Measurements from ENCODE around the gene ADAMTS2. TPM values are rescaled to one million over a fixed set of nuclear protein-coding genes. Genes with fewer than 3 reads are reported as not detected.

The ADAMTS2 gene
- total RNA-seq, 1 experiment from 2014 or later = not detected

DNA sequence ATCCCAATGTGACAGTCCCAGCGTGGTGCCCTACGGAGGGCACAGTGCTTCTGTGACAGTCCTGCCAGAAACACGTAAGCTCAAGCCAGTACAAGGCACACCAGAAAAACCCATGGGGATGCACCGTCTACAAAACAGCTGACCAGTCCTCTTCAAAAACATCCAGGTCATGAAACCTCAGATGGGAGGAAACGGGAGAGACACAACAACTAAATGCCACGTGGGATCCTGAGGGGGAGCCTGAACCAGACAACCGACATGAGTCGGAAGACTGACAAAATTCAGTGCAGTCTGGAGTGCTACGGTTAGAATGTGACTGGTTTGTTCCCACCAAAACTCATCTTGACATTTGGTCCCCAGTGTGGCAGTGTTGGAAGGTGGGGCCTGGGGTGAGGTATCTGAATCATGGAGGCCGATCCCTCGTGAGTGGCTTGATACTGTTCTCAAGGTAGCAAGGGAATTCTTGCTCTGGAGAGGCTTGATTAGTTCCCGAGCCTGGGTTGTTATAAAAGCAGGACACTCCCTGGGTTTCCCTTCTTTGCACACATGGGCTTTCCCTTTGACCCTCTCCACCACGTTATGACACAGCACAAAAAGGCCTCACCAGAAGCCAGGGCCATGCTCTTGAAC lies 55.4 kb downstream of the ADAMTS2 start:
- intact Hi-C loops (cut with micrococcal nuclease; ENCODE audit: unreplicated experiment) = no loop called here
- H3K36me3 Mint-ChIP-seq (ENCODE audit: insufficient read depth, unreplicated experiment) = no peaks in the 10 kb centered on the region
- peaks cover 10% of the 10 kb centered on the region for H3K27me3 Mint-ChIP-seq (ENCODE audit: unreplicated experiment)
- CTCF ChIA-PET = no interaction called here
- no peak for DNase-seq
- TF ChIP-seq, protein P1, sequence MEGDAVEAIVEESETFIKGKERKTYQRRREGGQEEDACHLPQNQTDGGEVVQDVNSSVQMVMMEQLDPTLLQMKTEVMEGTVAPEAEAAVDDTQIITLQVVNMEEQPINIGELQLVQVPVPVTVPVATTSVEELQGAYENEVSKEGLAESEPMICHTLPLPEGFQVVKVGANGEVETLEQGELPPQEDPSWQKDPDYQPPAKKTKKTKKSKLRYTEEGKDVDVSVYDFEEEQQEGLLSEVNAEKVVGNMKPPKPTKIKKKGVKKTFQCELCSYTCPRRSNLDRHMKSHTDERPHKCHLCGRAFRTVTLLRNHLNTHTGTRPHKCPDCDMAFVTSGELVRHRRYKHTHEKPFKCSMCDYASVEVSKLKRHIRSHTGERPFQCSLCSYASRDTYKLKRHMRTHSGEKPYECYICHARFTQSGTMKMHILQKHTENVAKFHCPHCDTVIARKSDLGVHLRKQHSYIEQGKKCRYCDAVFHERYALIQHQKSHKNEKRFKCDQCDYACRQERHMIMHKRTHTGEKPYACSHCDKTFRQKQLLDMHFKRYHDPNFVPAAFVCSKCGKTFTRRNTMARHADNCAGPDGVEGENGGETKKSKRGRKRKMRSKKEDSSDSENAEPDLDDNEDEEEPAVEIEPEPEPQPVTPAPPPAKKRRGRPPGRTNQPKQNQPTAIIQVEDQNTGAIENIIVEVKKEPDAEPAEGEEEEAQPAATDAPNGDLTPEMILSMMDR (IDR thresholded peaks at IDR 0.05; ENCODE audit: unreplicated experiment) = no peak
- H3K27ac Mint-ChIP-seq (ENCODE audit: unreplicated experiment) = no peak overlapping the region
- H3K4me1 Mint-ChIP-seq (ENCODE audit: low read depth, unreplicated experiment) = no peaks in the 10 kb centered on the region
- H3K9me3 Mint-ChIP-seq (ENCODE audit: low read depth, unreplicated experiment) = peaks cover 2% of the 10 kb centered on the region
- H3K4me3 Mint-ChIP-seq (ENCODE audit: low read depth, unreplicated experiment) = no peak overlapping the region
- no TSS peak for BruUV-seq (replicated peaks)

DNA sequence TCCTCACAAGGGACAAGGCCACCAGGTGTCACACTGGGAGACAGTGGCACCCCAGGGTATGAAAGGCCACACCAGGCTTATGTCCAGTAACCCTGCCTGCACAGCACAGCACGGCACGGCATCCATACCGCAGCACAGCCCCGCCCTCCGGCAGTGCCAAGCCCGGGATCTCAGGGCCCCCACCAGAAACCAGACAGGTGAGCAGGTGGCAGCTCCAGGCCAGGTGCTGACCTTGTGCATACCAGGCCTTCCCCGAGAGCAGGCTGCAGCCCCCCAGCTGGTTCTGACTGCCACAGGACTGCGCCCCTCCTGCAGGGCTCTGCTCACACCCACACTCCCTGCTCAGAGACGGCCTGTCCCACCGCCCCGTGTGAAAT lies 56.5 kb downstream of the ADAMTS2 start:
- Mint-ChIP-seq H3K4me1 (ENCODE audit: low read depth, unreplicated experiment) (no peaks in the 10 kb centered on the region), H3K9me3 (ENCODE audit: low read depth, unreplicated experiment) (peaks cover 2% of the 10 kb centered on the region), H3K36me3 (ENCODE audit: insufficient read depth, unreplicated experiment) (no peaks in the 10 kb centered on the region), H3K27ac (ENCODE audit: unreplicated experiment) (no peak overlapping the region), H3K27me3 (ENCODE audit: unreplicated experiment) (peaks cover 10% of the 10 kb centered on the region), H3K4me3 (ENCODE audit: low read depth, unreplicated experiment) (no peak overlapping the region)
- TF ChIP-seq, protein P1 (IDR thresholded peaks at IDR 0.05; ENCODE audit: unreplicated experiment) = no peak
- intact Hi-C loops (cut with micrococcal nuclease; ENCODE audit: unreplicated experiment) = no loop called here
- no TSS peak for BruUV-seq (replicated peaks)
- no peak for DNase-seq
- CTCF ChIA-PET = no interaction called here

DNA sequence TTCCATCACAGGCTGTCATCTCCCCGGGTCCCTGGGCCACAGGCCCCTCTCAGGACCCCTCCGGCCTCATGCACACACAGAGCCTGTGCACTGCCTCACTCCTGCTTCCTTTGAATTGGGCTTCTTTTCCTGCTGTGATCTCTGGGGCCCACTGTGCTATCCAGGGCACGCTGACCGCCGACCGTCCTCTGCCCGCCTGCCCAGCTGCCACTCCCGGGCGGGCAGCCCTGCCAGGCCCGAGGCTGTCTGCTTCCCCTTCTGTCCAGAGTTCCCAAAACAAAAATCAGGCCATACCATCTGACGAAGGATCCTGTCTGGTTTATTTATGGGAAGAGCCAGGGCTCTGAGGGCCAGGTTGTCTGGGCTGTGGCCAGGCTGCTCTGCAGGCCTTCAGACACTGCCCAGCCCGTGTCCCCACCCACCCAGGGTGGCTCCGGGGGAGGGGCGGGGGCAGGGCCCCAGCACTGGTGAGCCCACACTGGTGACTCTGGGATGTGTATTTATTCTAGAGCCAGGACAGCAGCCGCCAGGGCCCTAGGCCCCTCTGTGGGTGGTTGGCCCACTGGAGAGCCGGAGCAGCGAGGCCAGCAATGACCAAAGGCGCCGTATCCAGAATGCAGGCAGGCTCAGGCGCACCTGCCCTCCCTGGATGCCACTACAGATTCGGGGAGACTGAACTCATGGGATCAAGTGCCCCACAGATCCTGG lies 57.0 kb downstream of the ADAMTS2 start:
- no peak for DNase-seq
- TF ChIP-seq, protein P1 (IDR thresholded peaks at IDR 0.05; ENCODE audit: unreplicated experiment) = no peak
- Mint-ChIP-seq H3K4me1 (ENCODE audit: low read depth, unreplicated experiment) (no peaks in the 10 kb centered on the region), H3K4me3 (ENCODE audit: low read depth, unreplicated experiment) (no peak overlapping the region), H3K27ac (ENCODE audit: unreplicated experiment) (no peak overlapping the region), H3K27me3 (ENCODE audit: unreplicated experiment) (peaks cover 10% of the 10 kb centered on the region), H3K9me3 (ENCODE audit: low read depth, unreplicated experiment) (peaks cover 2% of the 10 kb centered on the region), H3K36me3 (ENCODE audit: insufficient read depth, unreplicated experiment) (no peaks in the 10 kb centered on the region)
- CTCF ChIA-PET = no interaction called here
- intact Hi-C loops (cut with micrococcal nuclease; ENCODE audit: unreplicated experiment) = no loop called here
- no TSS peak for BruUV-seq (replicated peaks)

DNA sequence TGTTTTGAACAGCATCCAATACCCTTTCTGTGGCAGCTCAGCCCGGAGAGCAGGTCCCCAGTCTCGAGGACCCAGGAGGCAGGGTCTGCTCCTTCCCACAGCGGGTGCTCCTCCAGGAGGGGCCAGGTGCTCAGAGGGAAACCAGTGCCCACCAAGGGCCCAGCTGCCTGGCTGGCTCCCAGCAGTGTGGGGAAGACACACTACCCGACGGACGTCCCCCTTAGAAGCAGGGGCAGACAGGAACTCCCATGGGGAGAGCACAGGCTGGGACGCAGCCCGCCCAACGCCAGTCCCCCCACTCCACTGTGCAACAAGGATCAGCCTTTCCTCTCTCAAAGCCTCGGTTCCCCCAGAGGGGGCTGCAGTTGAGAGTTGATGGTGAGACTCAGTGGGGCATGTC lies 57.6 kb downstream of the ADAMTS2 start:
- intact Hi-C loops (cut with micrococcal nuclease; ENCODE audit: unreplicated experiment) = no loop called here
- CTCF ChIA-PET = no interaction called here
- peaks cover 2% of the 10 kb centered on the region for H3K9me3 Mint-ChIP-seq (ENCODE audit: low read depth, unreplicated experiment)
- peaks cover 10% of the 10 kb centered on the region for H3K27me3 Mint-ChIP-seq (ENCODE audit: unreplicated experiment)
- no TSS peak for BruUV-seq (replicated peaks)
- no peak overlapping the region for H3K27ac Mint-ChIP-seq (ENCODE audit: unreplicated experiment)
- no peaks in the 10 kb centered on the region for H3K36me3 Mint-ChIP-seq (ENCODE audit: insufficient read depth, unreplicated experiment)
- DNase-seq = no peak
- TF ChIP-seq, protein P1 (IDR thresholded peaks at IDR 0.05; ENCODE audit: unreplicated experiment) = no peak
- H3K4me3 Mint-ChIP-seq (ENCODE audit: low read depth, unreplicated experiment) = no peak overlapping the region
- H3K4me1 Mint-ChIP-seq (ENCODE audit: low read depth, unreplicated experiment) = no peaks in the 10 kb centered on the region
